Mesenchymal stem cell (in vitro differentiated cells and primary cell): ENCODE results near the gene DNAH9.

Experiments
- DNase-seq: peaks from one replicate; pipeline ENCODE4 v3.0.0-alpha.2; 2013
- H2AFZ ChIP-seq: one replicate; pipeline ENCODE4 v1.6.1; 2013; ENCODE audit warnings: low read depth, mild to moderate bottlenecking, control low read depth, inconsistent platforms, low read length, moderate library complexity
- H2AK5ac ChIP-seq: 2 replicates; pipeline ENCODE4 v1.6.1; 2013; ENCODE audit warnings: low read length, moderate library complexity, mild to moderate bottlenecking, inconsistent platforms; ENCODE audit not compliant: severe bottlenecking
- H2BK120ac ChIP-seq: one replicate; pipeline ENCODE4 v1.6.1; 2013; ENCODE audit warnings: low read depth, mild to moderate bottlenecking, inconsistent platforms, low read length, moderate library complexity
- H2BK12ac ChIP-seq, 2 experiments: one replicate each; pipeline ENCODE4 v1.6.1; 2013; ENCODE audit warnings: inconsistent platforms in 2 of 2, low read length in 2 of 2, mild to moderate bottlenecking in 2 of 2, moderate library complexity in 2 of 2, control low read depth in 1 of 2
- H2BK15ac ChIP-seq: one replicate; pipeline ENCODE4 v1.6.1; 2013; ENCODE audit warnings: mild to moderate bottlenecking, low read depth, inconsistent platforms; ENCODE audit not compliant: poor library complexity, severe bottlenecking
- H2BK5ac ChIP-seq: 2 replicates; pipeline ENCODE4 v1.6.1; 2013; ENCODE audit warnings: low read depth, mild to moderate bottlenecking, low read length, control low read depth, inconsistent platforms; ENCODE audit not compliant: poor library complexity, severe bottlenecking
- H3K14ac ChIP-seq, 2 experiments: one replicate each; pipeline ENCODE4 v1.6.1; 2013; ENCODE audit warnings: inconsistent platforms in 2 of 2, low read length in 2 of 2, control low read depth in 1 of 2, mild to moderate bottlenecking in 1 of 2, moderate library complexity in 1 of 2
- H3K18ac ChIP-seq, 2 experiments: one replicate each; pipeline ENCODE4 v1.6.1; 2013; ENCODE audit warnings: inconsistent platforms in 2 of 2, low read length in 2 of 2, control low read depth in 1 of 2, low read depth in 1 of 2, mild to moderate bottlenecking in 1 of 2
- H3K23ac ChIP-seq, 2 experiments: one replicate each; pipeline ENCODE4 v1.6.1; 2013; ENCODE audit warnings: inconsistent platforms in 2 of 2, low read length in 2 of 2, mild to moderate bottlenecking in 2 of 2, moderate library complexity in 2 of 2, control low read depth in 1 of 2
- H3K27ac ChIP-seq: 2 replicates; pipeline ENCODE4 v1.5.1; 2013; ENCODE audit warnings: mild to moderate bottlenecking, moderate library complexity, low read length, control low read depth, inconsistent platforms; ENCODE audit not compliant: poor library complexity, severe bottlenecking
- H3K27me3 ChIP-seq, 2 experiments: 2 replicates each; pipeline versions ENCODE4 v1.6.1 to v1.7.0; 2013; ENCODE audit warnings: low read length in 2 of 2, mild to moderate bottlenecking in 2 of 2, moderate library complexity in 2 of 2, control low read depth in 1 of 2, inconsistent platforms in 1 of 2; ENCODE audit not compliant: control insufficient read depth in 1 of 2, insufficient read depth in 1 of 2
- H3K36me3 ChIP-seq, 2 experiments: 2 replicates each; pipeline versions ENCODE4 v1.6.1 to v1.7.0; 2013; ENCODE audit warnings: low read length in 2 of 2, control low read depth in 1 of 2, inconsistent platforms in 1 of 2, low read depth in 1 of 2, mild to moderate bottlenecking in 1 of 2; ENCODE audit not compliant: insufficient read depth in 2 of 2, control insufficient read depth in 1 of 2
- H3K4ac ChIP-seq, 2 experiments: one replicate each; pipeline ENCODE4 v1.6.1; 2013; ENCODE audit warnings: inconsistent platforms in 2 of 2, low read length in 2 of 2, mild to moderate bottlenecking in 2 of 2, moderate library complexity in 2 of 2, control low read depth in 1 of 2, low read depth in 1 of 2
- H3K4me1 ChIP-seq: 2 replicates; pipeline ENCODE4 v1.6.1; 2013; ENCODE audit warnings: low read depth, low read length, control low read depth; ENCODE audit not compliant: control insufficient read depth, insufficient read depth
- H3K4me2 ChIP-seq: 2 replicates; pipeline ENCODE4 v1.6.1; 2013; ENCODE audit warnings: low read length, mild to moderate bottlenecking, inconsistent platforms; ENCODE audit not compliant: poor library complexity, severe bottlenecking
- H3K4me3 ChIP-seq, 2 experiments: 2 replicates each; pipeline versions ENCODE4 v1.5.1 to v1.7.0; 2013; ENCODE audit warnings: low read length in 2 of 2, mild to moderate bottlenecking in 2 of 2, control low read depth in 1 of 2, low read depth in 1 of 2; ENCODE audit not compliant: insufficient read depth in 1 of 2
- H3K79me1 ChIP-seq: replicated peaks from 2 replicates; pipeline ENCODE4 v1.6.1; 2013; ENCODE audit warnings: mild to moderate bottlenecking, control low read depth, low read length, inconsistent platforms; ENCODE audit not compliant: poor library complexity, severe bottlenecking
- H3K9ac ChIP-seq: 2 replicates; pipeline ENCODE4 v1.7.0; 2013; ENCODE audit warnings: mild to moderate bottlenecking, low read length, moderate library complexity
- H3K9me3 ChIP-seq: 2 replicates; pipeline ENCODE4 v1.7.0; 2013; ENCODE audit warnings: mild to moderate bottlenecking, low read length; ENCODE audit not compliant: control insufficient read depth
- H4K8ac ChIP-seq: one replicate; pipeline ENCODE4 v1.6.1; 2013; ENCODE audit warnings: inconsistent platforms, mild to moderate bottlenecking, low read length, moderate library complexity
- H4K91ac ChIP-seq: one replicate; pipeline ENCODE4 v1.6.1; 2013; ENCODE audit warnings: mild to moderate bottlenecking, low read length, inconsistent platforms
- WGBS: methylation state at CpG from one replicate; pipeline ENCODE4 v1.1.7; 2013; ENCODE audit warnings: mixed read lengths; 5-methylcytosine and 5-hydroxymethylcytosine counted together

Gene DNAH9

GRCh38 chr17:11768981-11769380 is 170.7 kb downstream of the DNAH9 start:
- H3K4ac ChIP-seq = no peak overlapping the region
- WGBS = 81% methylated on average over 18 of the region's 19 CpGs
- no peaks in the 10 kb centered on the region for H3K9me3 ChIP-seq
- H2BK5ac ChIP-seq = no peak overlapping the region
- H2AFZ ChIP-seq = no peak overlapping the region
- H2BK120ac ChIP-seq = no peak overlapping the region
- no peak overlapping the region for H4K8ac ChIP-seq
- no peaks in the 10 kb centered on the region for H3K36me3 ChIP-seq
- no peaks in the 10 kb centered on the region for H3K79me1 ChIP-seq
- H4K91ac ChIP-seq = no peak overlapping the region
- DNase-seq = no peak
- no peak overlapping the region for H3K9ac ChIP-seq
- H3K4me2 ChIP-seq = no peak overlapping the region
- H2BK15ac ChIP-seq = no peak overlapping the region
- no peak overlapping the region for H3K14ac ChIP-seq
- no peak overlapping the region for H3K4me3 ChIP-seq
- H2AK5ac ChIP-seq = no peak overlapping the region
- H2BK12ac ChIP-seq = no peak overlapping the region
- no peak overlapping the region for H3K23ac ChIP-seq
- H3K27ac ChIP-seq = no peak overlapping the region
- no peaks in the 10 kb centered on the region for H3K4me1 ChIP-seq
- no peak overlapping the region for H3K18ac ChIP-seq
- H3K27me3 ChIP-seq = peaks cover 0 to 9% of the 10 kb centered on the region in 2 experiments

GRCh38 chr17:11772031-11772430 is 173.8 kb downstream of the DNAH9 start:
- H3K79me1 ChIP-seq = no peaks in the 10 kb centered on the region
- H3K4ac ChIP-seq = no peak overlapping the region
- no peak overlapping the region for H3K4me2 ChIP-seq
- H3K9ac ChIP-seq = no peak overlapping the region
- H2BK5ac ChIP-seq = no peak overlapping the region
- no peak overlapping the region for H4K8ac ChIP-seq
- H2BK15ac ChIP-seq = no peak overlapping the region
- H3K27me3 ChIP-seq = peaks cover 0 to 9% of the 10 kb centered on the region in 2 experiments
- H4K91ac ChIP-seq = no peak overlapping the region
- H3K9me3 ChIP-seq = no peaks in the 10 kb centered on the region
- H3K27ac ChIP-seq = no peak overlapping the region
- no peak overlapping the region for H3K4me3 ChIP-seq
- no peaks in the 10 kb centered on the region for H3K36me3 ChIP-seq
- H2BK120ac ChIP-seq = no peak overlapping the region
- no peak overlapping the region for H2BK12ac ChIP-seq
- no peak for DNase-seq
- no peak overlapping the region for H2AFZ ChIP-seq
- no peak overlapping the region for H3K18ac ChIP-seq
- H3K4me1 ChIP-seq = no peaks in the 10 kb centered on the region
- H3K14ac ChIP-seq = no peak overlapping the region
- H2AK5ac ChIP-seq = no peak overlapping the region
- no peak overlapping the region for H3K23ac ChIP-seq

GRCh38 chr17:11779892-11780291 is 181.6 kb downstream of the DNAH9 start:
- H3K4me1 ChIP-seq = no peaks in the 10 kb centered on the region
- no peaks in the 10 kb centered on the region for H3K36me3 ChIP-seq
- no peak overlapping the region for H3K4me2 ChIP-seq
- no peak overlapping the region for H4K8ac ChIP-seq
- DNase-seq = no peak
- H2AFZ ChIP-seq = no peak overlapping the region
- no peak overlapping the region for H3K23ac ChIP-seq
- no peak overlapping the region for H3K14ac ChIP-seq
- no peak overlapping the region for H2AK5ac ChIP-seq
- H2BK5ac ChIP-seq = no peak overlapping the region
- H3K4ac ChIP-seq = no peak overlapping the region
- H2BK120ac ChIP-seq = no peak overlapping the region
- no peak overlapping the region for H3K27ac ChIP-seq
- H3K9ac ChIP-seq = no peak overlapping the region
- no peaks in the 10 kb centered on the region for H3K79me1 ChIP-seq
- H2BK15ac ChIP-seq = no peak overlapping the region
- peaks cover 0 to 15% of the 10 kb centered on the region in 2 experiments for H3K27me3 ChIP-seq
- H3K9me3 ChIP-seq = no peaks in the 10 kb centered on the region
- H4K91ac ChIP-seq = no peak overlapping the region
- H2BK12ac ChIP-seq = no peak overlapping the region
- WGBS = 62% methylated on average over 1 of the region's 2 CpGs
- H3K4me3 ChIP-seq = no peak overlapping the region
- no peak overlapping the region for H3K18ac ChIP-seq

GRCh38 chr17:11780621-11781020 is 182.4 kb downstream of the DNAH9 start:
- Histone ChIP-seq H3K9me3 (no peaks in the 10 kb centered on the region), H2BK15ac (no peak overlapping the region), H3K9ac (no peak overlapping the region), H3K79me1 (no peaks in the 10 kb centered on the region), H3K4me1 (no peaks in the 10 kb centered on the region), H2BK5ac (no peak overlapping the region), H3K27me3 (peaks cover 0 to 19% of the 10 kb centered on the region in 2 experiments), H2BK120ac (no peak overlapping the region), H3K36me3 (no peaks in the 10 kb centered on the region), H3K27ac (no peak overlapping the region), H3K4ac (no peak overlapping the region), H2AK5ac (no peak overlapping the region), H3K18ac (no peak overlapping the region), H3K23ac (no peak overlapping the region), H2BK12ac (no peak overlapping the region), H4K8ac (no peak overlapping the region), H3K4me2 (no peak overlapping the region), H3K4me3 (no peak overlapping the region), H4K91ac (no peak overlapping the region), H2AFZ (no peak overlapping the region), H3K14ac (no peak overlapping the region)
- DNase-seq = no peak
- 88% methylated on average over 5 of the region's 5 CpGs for WGBS
